Sigmoid colon (tissue), 7 donors: ENCODE results near the gene PTPN20. TPM values are rescaled to one million over a fixed set of nuclear protein-coding genes. Genes with fewer than 3 reads are reported as not detected.

ENCODE experiments used
- DNase-seq: peaks from one replicate; pipeline ENCODE4 v3.0.0-alpha.2; 2019
- H3K27ac ChIP-seq, 4 donors: fragments of 200-600 bp; sonication (generic); one replicate each; pipeline ENCODE4 v1.5.1; 2016 to 2019; ENCODE audit warnings: mild to moderate bottlenecking in 1 of 4
- H3K27me3 ChIP-seq, 3 donors: fragments of 200-600 bp; sonication (generic); one replicate each; pipeline ENCODE4 v1.5.1; 2019; ENCODE audit warnings: mild to moderate bottlenecking in 1 of 3
- H3K36me3 ChIP-seq, 4 donors: fragments of 200-600 bp; sonication (generic); one replicate each; pipeline ENCODE4 v1.5.1; 2016 to 2019
- H3K4me1 ChIP-seq, 4 donors: fragments of 200-600 bp; sonication (generic); one replicate each; pipeline ENCODE4 v1.5.1; 2017 to 2019
- H3K4me3 ChIP-seq, 4 donors: fragments of 200-600 bp; sonication (generic); one replicate each; pipeline ENCODE4 v1.5.1; 2017 to 2019; ENCODE audit warnings: mild to moderate bottlenecking in 2 of 4, moderate library complexity in 1 of 4
- H3K9me3 ChIP-seq, 4 donors: fragments of 200-600 bp in 3 of 4; sonication (generic) in 3 of 4; one replicate each; pipeline versions ENCODE4 v1.5.1 to v1.6.1; 2013 to 2019
- EP300 ChIP-seq, 4 donors: sonication (generic); formaldehyde crosslinking; IDR thresholded peaks; one replicate each; pipeline ENCODE4 v1.6.1; 2017; ENCODE audit warnings: antibody characterized with exemption in 4 of 4
- POLR2A ChIP-seq, 2 donors: fragments of 450-650 bp; IDR thresholded peaks; one replicate each; pipeline ENCODE4 v1.6.1; 2016; ENCODE audit warnings: antibody characterized with exemption in 2 of 2, mild to moderate bottlenecking in 2 of 2, moderate library complexity in 2 of 2
- POLR2AphosphoS5 ChIP-seq, 4 donors: sonication (generic); formaldehyde crosslinking; IDR thresholded peaks; one replicate each; pipeline ENCODE4 v1.6.1; 2017; ENCODE audit warnings: antibody characterized with exemption in 4 of 4
- WGBS, 2 donors: extraction: QIAGEN DNeasy Blood & Tissue Kit; methylation state at CpG; one replicate each; pipeline ENCODE4 v1.1.7; 2013; 5-methylcytosine and 5-hydroxymethylcytosine counted together
- intact Hi-C: fragments of 100-400 bp; cut with DNase I; formaldehyde crosslinking; loops from one replicate; pipeline ENCODE4 v1.15.1; 2023
- polyA plus RNA-seq, 3 donors: library from polyadenylated mRNA; stranded (reverse); fragments of 200-250 nt; gene quantifications; one replicate each; pipeline ENCODE4 v1.2.3, GENCODE V29; 2013
- total RNA-seq, 4 donors: library from RNA; depleted of rRNA; stranded (reverse); fragments of >200 nt; gene quantifications; one replicate each; pipeline ENCODE4 v1.1.0, GENCODE V29; 2016
- TF ChIP-seq, protein P1 (sequence below), 4 experiments: fragments of 450-650 bp in 3 of 4; fragments of 200-600 bp in 1 of 4; IDR thresholded peaks; one replicate each; pipeline ENCODE4 v1.5.1; 2016 to 2019; ENCODE audit warnings: antibody characterized with exemption in 4 of 4, mild to moderate bottlenecking in 3 of 4, moderate library complexity in 2 of 4
- donor health status: healthy with polysubstance abuse.
- donor health status: Bipolar disorder and iron deficiency.
- donor health status: healthy.

PTPN20 gene
- total and polyA plus RNA-seq, 7 donors, result 0.50 to 3.0 (median 1.4) TPM; not detected in 1

DNA sequence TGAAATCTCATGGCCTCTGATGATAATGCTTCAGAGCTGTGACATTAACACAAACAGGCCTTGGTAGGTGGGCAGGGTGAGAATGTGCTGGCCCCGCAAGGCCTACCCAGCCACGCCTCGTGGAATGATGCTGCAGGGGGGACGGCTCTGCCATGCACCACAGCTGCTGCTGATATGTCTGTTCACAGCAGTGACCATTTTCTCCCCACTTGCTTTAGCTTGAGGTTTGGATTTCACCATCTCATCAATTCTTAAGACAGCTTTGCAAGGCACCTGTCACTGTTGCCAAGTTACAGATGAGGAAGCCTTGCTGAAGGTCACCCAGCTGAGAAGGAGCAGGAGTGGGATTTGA, 128.3 kb downstream of the PTPN20 start:
- TF ChIP-seq EP300 (IDR thresholded peaks at IDR 0.05), result no peak
- WGBS, 2 donors, result 72 to 90% methylated on average over 4 of the region's 4 CpGs
- no peaks in the 10 kb centered on the region for H3K27me3 ChIP-seq
- H3K36me3 ChIP-seq, result no peaks in the 10 kb centered on the region
- no peaks in the 10 kb centered on the region for H3K4me1 ChIP-seq
- no peak overlapping the region for H3K27ac ChIP-seq
- intact Hi-C loops, result no loop called here
- DNase-seq, result peak; percentile 38
- H3K9me3 ChIP-seq, result no peaks in the 10 kb centered on the region
- no peak overlapping the region for H3K4me3 ChIP-seq

DNA sequence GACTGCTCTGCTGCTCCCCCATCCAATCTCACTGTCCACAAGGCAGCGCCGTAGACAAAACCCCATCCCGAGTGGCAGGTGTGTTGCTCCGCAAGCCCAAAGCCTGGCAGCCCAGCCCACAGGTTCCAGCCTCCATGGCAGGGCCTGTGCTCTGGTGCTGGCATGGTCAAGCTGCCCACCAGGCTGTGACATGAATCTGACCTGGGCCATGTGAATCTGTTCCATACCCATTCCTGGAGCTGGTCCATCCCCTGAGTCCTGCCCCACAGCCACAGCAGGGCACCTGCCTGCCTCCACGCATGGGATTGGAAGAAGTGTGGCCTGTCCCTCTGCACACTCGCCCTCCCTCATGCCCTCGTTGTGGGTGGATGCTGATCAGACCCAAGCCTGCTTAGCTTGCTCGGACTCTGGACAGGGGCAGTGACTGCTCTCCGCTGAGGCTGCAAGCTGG, 128.8 kb downstream of the PTPN20 start:
- peak; percentile 60 for DNase-seq
- Histone ChIP-seq H3K4me1 (no peaks in the 10 kb centered on the region), H3K27ac (no peak overlapping the region), H3K9me3 (no peaks in the 10 kb centered on the region), H3K4me3 (no peak overlapping the region), H3K27me3 (no peaks in the 10 kb centered on the region), H3K36me3 (no peaks in the 10 kb centered on the region)
- intact Hi-C loops, result no loop called here
- TF ChIP-seq POLR2AphosphoS5 (IDR thresholded peaks at IDR 0.05), result no peak
- TF ChIP-seq POLR2A (IDR thresholded peaks at IDR 0.05), result no peak
- TF ChIP-seq, protein P1, sequence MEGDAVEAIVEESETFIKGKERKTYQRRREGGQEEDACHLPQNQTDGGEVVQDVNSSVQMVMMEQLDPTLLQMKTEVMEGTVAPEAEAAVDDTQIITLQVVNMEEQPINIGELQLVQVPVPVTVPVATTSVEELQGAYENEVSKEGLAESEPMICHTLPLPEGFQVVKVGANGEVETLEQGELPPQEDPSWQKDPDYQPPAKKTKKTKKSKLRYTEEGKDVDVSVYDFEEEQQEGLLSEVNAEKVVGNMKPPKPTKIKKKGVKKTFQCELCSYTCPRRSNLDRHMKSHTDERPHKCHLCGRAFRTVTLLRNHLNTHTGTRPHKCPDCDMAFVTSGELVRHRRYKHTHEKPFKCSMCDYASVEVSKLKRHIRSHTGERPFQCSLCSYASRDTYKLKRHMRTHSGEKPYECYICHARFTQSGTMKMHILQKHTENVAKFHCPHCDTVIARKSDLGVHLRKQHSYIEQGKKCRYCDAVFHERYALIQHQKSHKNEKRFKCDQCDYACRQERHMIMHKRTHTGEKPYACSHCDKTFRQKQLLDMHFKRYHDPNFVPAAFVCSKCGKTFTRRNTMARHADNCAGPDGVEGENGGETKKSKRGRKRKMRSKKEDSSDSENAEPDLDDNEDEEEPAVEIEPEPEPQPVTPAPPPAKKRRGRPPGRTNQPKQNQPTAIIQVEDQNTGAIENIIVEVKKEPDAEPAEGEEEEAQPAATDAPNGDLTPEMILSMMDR (IDR thresholded peaks at IDR 0.05), result no peak
- TF ChIP-seq EP300 (IDR thresholded peaks at IDR 0.05), result no peak
- 86 to 93% methylated on average over 9 of the region's 9 CpGs for WGBS, 2 donors

DNA sequence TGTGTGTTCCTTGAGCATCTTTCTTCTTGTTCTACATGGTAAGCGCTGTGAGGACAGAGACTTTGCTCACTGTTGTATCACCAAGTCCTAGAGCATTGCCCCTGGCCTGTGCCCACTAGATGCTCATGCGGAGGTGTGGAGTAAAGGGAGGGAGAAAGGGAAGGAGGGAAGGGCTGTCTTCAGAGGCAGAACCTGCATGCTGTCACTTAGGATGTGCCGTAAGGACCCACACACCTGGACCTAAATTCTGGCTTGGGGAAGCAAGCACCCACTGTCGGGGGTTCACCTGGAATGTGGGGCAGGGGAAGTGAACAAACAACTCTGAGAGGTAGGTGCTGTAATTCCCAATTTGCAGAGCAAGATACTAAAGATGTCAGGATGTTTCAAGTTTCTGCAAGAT, 129.5 kb downstream of the PTPN20 start:
- H3K36me3 ChIP-seq, result no peaks in the 10 kb centered on the region
- DNase-seq, result peak; percentile 27

DNA sequence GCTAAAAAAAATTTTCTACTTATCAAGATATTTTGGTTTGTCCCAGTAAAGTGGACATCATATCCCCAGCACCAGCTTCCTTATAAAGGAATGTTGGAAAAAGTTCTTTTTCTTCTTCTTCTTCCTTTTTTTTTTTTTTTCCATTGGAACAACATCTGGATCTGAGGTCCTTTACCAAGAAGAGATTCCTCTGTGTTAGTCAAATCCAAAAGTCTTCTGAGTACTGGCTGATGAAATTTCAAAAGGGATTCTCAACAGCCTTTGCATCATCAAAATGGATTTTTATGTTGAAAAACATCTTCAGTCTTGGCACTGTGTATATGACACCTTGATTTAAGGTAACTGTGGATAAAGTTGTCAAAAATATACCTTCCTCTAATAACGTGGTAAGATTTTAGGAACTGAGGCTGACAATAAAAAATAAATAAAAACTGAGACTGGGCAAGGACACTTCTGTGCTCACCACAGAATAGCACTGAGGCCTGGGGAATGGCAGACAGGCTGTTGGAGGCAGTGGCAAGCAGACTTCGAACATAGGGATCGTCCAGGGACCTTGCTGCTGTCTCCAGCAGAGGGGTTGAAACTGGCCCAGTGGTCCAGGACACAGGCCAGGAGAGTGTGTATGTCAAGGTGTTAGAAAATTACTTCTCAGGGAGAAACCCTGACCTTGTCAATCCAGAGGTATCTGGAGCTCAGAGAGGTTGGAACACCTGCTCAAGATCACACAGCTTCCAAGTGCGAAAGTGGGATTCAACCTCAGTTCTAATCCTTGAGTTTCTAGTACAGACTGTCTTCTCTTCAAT, 130.4 kb downstream of the PTPN20 start:
- Histone ChIP-seq H3K27me3 (no peaks in the 10 kb centered on the region), H3K27ac (no peak overlapping the region), H3K36me3 (no peaks in the 10 kb centered on the region), H3K9me3 (no peaks in the 10 kb centered on the region), H3K4me1 (no peaks in the 10 kb centered on the region), H3K4me3 (no peak overlapping the region)
- WGBS, 2 donors, result 83 to 84% methylated on average over 4 of the region's 4 CpGs
- DNase-seq, result peak; percentile 21
- TF ChIP-seq POLR2AphosphoS5 (IDR thresholded peaks at IDR 0.05) (no peak), EP300 (IDR thresholded peaks at IDR 0.05) (no peak), POLR2A (IDR thresholded peaks at IDR 0.05) (no peak)
- TF ChIP-seq, protein P1 (IDR thresholded peaks at IDR 0.05), result no peak
- intact Hi-C loops, result no loop called here

More for the DNA sequence above, 129.5 kb downstream of the PTPN20 start:
- no peak for TF ChIP-seq EP300 (IDR thresholded peaks at IDR 0.05)
- TF ChIP-seq POLR2AphosphoS5 (IDR thresholded peaks at IDR 0.05), result no peak
- no peak for TF ChIP-seq POLR2A (IDR thresholded peaks at IDR 0.05)
- TF ChIP-seq, protein P1 (IDR thresholded peaks at IDR 0.05), result no peak
- Histone ChIP-seq H3K4me3 (no peak overlapping the region), H3K27me3 (no peaks in the 10 kb centered on the region), H3K27ac (no peak overlapping the region), H3K4me1 (no peaks in the 10 kb centered on the region), H3K9me3 (no peaks in the 10 kb centered on the region)
- intact Hi-C loops, result no loop called here
- WGBS, 2 donors, result 84 to 88% methylated on average over 4 of the region's 4 CpGs

DNA sequence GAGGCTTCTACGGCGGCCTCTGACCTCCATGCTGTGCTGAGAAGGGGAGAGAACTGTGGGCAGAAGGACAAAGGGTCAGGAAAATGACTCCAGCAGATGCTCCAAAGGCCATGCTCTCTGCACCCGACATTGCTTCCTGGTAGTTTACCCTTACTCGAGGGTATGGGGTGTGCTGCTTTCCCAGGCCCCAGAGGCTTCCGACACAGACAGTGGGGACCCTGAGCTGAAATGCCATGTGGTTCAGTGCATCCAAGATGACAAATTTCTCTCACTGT, 130.9 kb downstream of the PTPN20 start:
- H3K36me3 ChIP-seq, result no peaks in the 10 kb centered on the region
- no peak overlapping the region for H3K4me3 ChIP-seq
- H3K27ac ChIP-seq, result no peak overlapping the region
- no peaks in the 10 kb centered on the region for H3K27me3 ChIP-seq
- H3K4me1 ChIP-seq, result no peaks in the 10 kb centered on the region
- H3K9me3 ChIP-seq, result no peaks in the 10 kb centered on the region
- intact Hi-C loops, result no loop called here
- peak; percentile 51 for DNase-seq
- TF ChIP-seq EP300 (IDR thresholded peaks at IDR 0.05) (no peak), POLR2AphosphoS5 (IDR thresholded peaks at IDR 0.05) (no peak), POLR2A (IDR thresholded peaks at IDR 0.05) (no peak)
- TF ChIP-seq, protein P1 (IDR thresholded peaks at IDR 0.05), result no peak
- WGBS, 2 donors, result 81 to 88% methylated on average over 5 of the region's 5 CpGs
